ENCODE results near the gene DEPDC1. TPM values are rescaled to one million over a fixed set of nuclear protein-coding genes. Genes with fewer than 3 reads are reported as not detected.

The DEPDC1 gene
- total RNA-seq, 2 experiments from 2014 or later = 28.3 to 31.0 TPM

Other genes starting within 250 kb of the DEPDC1 start
- not detected for gene RPE65, start 47.1 kb downstream of the DEPDC1 start, total RNA-seq

Measured in activated CD8-positive, alpha-beta memory T cell treated with anti-CD3 and anti-CD28 coated beads, Interleukin-2, amount 10 ng/mL, durations not matched to agents 7 days and 5 days (primary cell).